Activated CD4-positive, alpha-beta T cell treated with anti-CD3 and anti-CD28 coated beads for 36 hours (primary cell): ENCODE measurements around the gene ZNF367. TPM values are rescaled to one million over a fixed set of nuclear protein-coding genes. Genes with fewer than 3 reads are reported as not detected.

Experiments used
- ATAC-seq: fragments of 200-7000 bp; cut with Tn5 transposase; one replicate; pipeline ENCODE4 v1.10.0; 2021; ENCODE audit warnings: mild to moderate bottlenecking, moderate library complexity
- CTCF ChIA-PET: fragments of 350-600 bp; sonication (Branson Sonifier 250); formaldehyde crosslinking; loops from one replicate; lab custom pipeline; 2021; ENCODE audit warnings: antibody characterized with exemption; lab: Charles Lee
- POLR2A ChIA-PET: fragments of 350-600 bp; sonication (Branson Sonifier 250); formaldehyde crosslinking; loops from one replicate; lab custom pipeline; 2021; ENCODE audit warnings: antibody characterized with exemption, inconsistent platforms; lab: Charles Lee
- DNase-seq: peaks from one replicate; pipeline ENCODE4 v3.0.0-alpha.2; 2020
- H3K27ac Mint-ChIP-seq: one replicate; pipeline ENCODE4 v1.8.0; 2021; ENCODE audit warnings: mixed read lengths
- H3K27me3 Mint-ChIP-seq: one replicate; pipeline ENCODE4 v1.8.0; 2021; ENCODE audit warnings: mixed read lengths
- H3K36me3 Mint-ChIP-seq: one replicate; pipeline ENCODE4 v1.8.0; 2021; ENCODE audit warnings: low read depth, mixed read lengths
- H3K4me1 Mint-ChIP-seq: one replicate; pipeline ENCODE4 v1.8.0; 2021; ENCODE audit warnings: mixed read lengths
- H3K4me3 Mint-ChIP-seq: one replicate; pipeline ENCODE4 v1.8.0; 2021; ENCODE audit warnings: mild to moderate bottlenecking, moderate library complexity, mixed read lengths
- H3K9me3 Mint-ChIP-seq: one replicate; pipeline ENCODE4 v1.8.0; 2021; ENCODE audit warnings: low read depth, mixed read lengths
- intact Hi-C, 2 experiments: fragments of 100-400 bp; cut with DNase I in 1 of 2; cut with micrococcal nuclease in 1 of 2; formaldehyde crosslinking; loops; one replicate each; pipeline versions ENCODE4 v1.14.2 to v1.15.1; 2022 to 2024; cut with DNase I, micrococcal nuclease
- total RNA-seq, 2 experiments: library from RNA; stranded (reverse); gene quantifications; one replicate each; pipeline ENCODE4 v1.2.3, GENCODE V29; 2021

ZNF367 gene
- total RNA-seq, 2 experiments from 2014 or later, result 22.0 to 24.2 TPM

- no peaks in the 10 kb centered on the region for H3K27me3 Mint-ChIP-seq
- CTCF ChIA-PET, result interaction anchor here (0.6 to 1.4 kb wide), 2 partner anchors 13 to 1491 kb away, joined by 4 read pairs; no protein-coding TSS in a partner anchor
- peaks cover 28% of the 10 kb centered on the region for H3K4me1 Mint-ChIP-seq
- ATAC-seq, result no peak
- H3K36me3 Mint-ChIP-seq, result peaks cover 40% of the 10 kb centered on the region
- H3K4me3 Mint-ChIP-seq, result no peak overlapping the region
- POLR2A ChIA-PET, result interaction anchor here (0.7 kb wide), 1 partner anchor 11 kb away, joined by 3 read pairs; no protein-coding TSS in a partner anchor
- DNase-seq, result no peak
- H3K27ac Mint-ChIP-seq, result peak overlapping the region; percentile 60
- intact Hi-C loops, result no loop called here
- H3K9me3 Mint-ChIP-seq, result peaks cover 4% of the 10 kb centered on the region
Observed at GRCh38 chr9:96399325-96399633, 18.9 kb downstream of the ZNF367 start.

GRCh38 chr9:96398582-96399324 lies 19.4 kb downstream of the ZNF367 start:
- H3K27ac Mint-ChIP-seq, result no peak overlapping the region
- peaks cover 4% of the 10 kb centered on the region for H3K9me3 Mint-ChIP-seq
- no peaks in the 10 kb centered on the region for H3K27me3 Mint-ChIP-seq
- peaks cover 42% of the 10 kb centered on the region for H3K36me3 Mint-ChIP-seq
- CTCF ChIA-PET, result interaction anchor here (0.6 to 1.4 kb wide), 2 partner anchors 14 to 293 kb away, joined by 4 read pairs; no protein-coding TSS in a partner anchor
- ATAC-seq, result peak; percentile 19
- peaks cover 28% of the 10 kb centered on the region for H3K4me1 Mint-ChIP-seq
- POLR2A ChIA-PET, result interaction anchor here (0.7 kb wide), 1 partner anchor 11 kb away, joined by 3 read pairs; no protein-coding TSS in a partner anchor
- DNase-seq, result no peak
- intact Hi-C loops, result no loop called here
- H3K4me3 Mint-ChIP-seq, result no peak overlapping the region

- ChIA-PET POLR2A (no interaction called here), CTCF (no interaction called here)
- peaks cover 4% of the 10 kb centered on the region for H3K9me3 Mint-ChIP-seq
- DNase-seq, result no peak
- ATAC-seq, result no peak
- H3K27me3 Mint-ChIP-seq, result no peaks in the 10 kb centered on the region
- peaks cover 26% of the 10 kb centered on the region for H3K4me1 Mint-ChIP-seq
- H3K36me3 Mint-ChIP-seq, result peaks cover 54% of the 10 kb centered on the region
- H3K4me3 Mint-ChIP-seq, result no peak overlapping the region
- H3K27ac Mint-ChIP-seq, result no peak overlapping the region
- intact Hi-C loops, result no loop called here
Observed at GRCh38 chr9:96395964-96396363, 22.2 kb downstream of the ZNF367 start.

- no peak for ATAC-seq
- no peak overlapping the region for H3K4me3 Mint-ChIP-seq
- intact Hi-C loops, result no loop called here
- peaks cover 17% of the 10 kb centered on the region for H3K4me1 Mint-ChIP-seq
- no peak for DNase-seq
- no peaks in the 10 kb centered on the region for H3K27me3 Mint-ChIP-seq
- ChIA-PET CTCF (interaction anchor here (0.6 to 1.3 kb wide), 4 partner anchors 10 to 69 kb away, joined by 3 to 5 read pairs (median 4); no protein-coding TSS in a partner anchor), POLR2A (no interaction called here)
- no peak overlapping the region for H3K27ac Mint-ChIP-seq
- peaks cover 53% of the 10 kb centered on the region for H3K36me3 Mint-ChIP-seq
- no peaks in the 10 kb centered on the region for H3K9me3 Mint-ChIP-seq
Observed at GRCh38 chr9:96394832-96395496, 23.2 kb downstream of the ZNF367 start.

- ATAC-seq, result no peak
- Mint-ChIP-seq H3K36me3 (peaks cover 50% of the 10 kb centered on the region), H3K9me3 (no peaks in the 10 kb centered on the region), H3K27ac (no peak overlapping the region), H3K27me3 (no peaks in the 10 kb centered on the region), H3K4me1 (no peaks in the 10 kb centered on the region), H3K4me3 (no peak overlapping the region)
- ChIA-PET POLR2A (no interaction called here), CTCF (no interaction called here)
- DNase-seq, result no peak
- intact Hi-C loops, result no loop called here
Observed at GRCh38 chr9:96392263-96392662, 25.9 kb downstream of the ZNF367 start.

GRCh38 chr9:96391021-96391765 lies 27.0 kb downstream of the ZNF367 start:
- intact Hi-C loops, result no loop called here
- Mint-ChIP-seq H3K36me3 (peaks cover 55% of the 10 kb centered on the region), H3K27ac (no peak overlapping the region), H3K9me3 (no peaks in the 10 kb centered on the region), H3K27me3 (no peaks in the 10 kb centered on the region), H3K4me1 (no peaks in the 10 kb centered on the region), H3K4me3 (no peak overlapping the region)
- POLR2A ChIA-PET, result no interaction called here
- CTCF ChIA-PET, result interaction anchor here (0.8 kb wide), 1 partner anchor 197 kb away, joined by 4 read pairs; no protein-coding TSS in a partner anchor
- DNase-seq (no peak), ATAC-seq (no peak)

GRCh38 chr9:96388144-96388543 lies 30.0 kb downstream of the ZNF367 start:
- ATAC-seq (no peak), DNase-seq (no peak)
- Mint-ChIP-seq H3K36me3 (peaks cover 51% of the 10 kb centered on the region), H3K27ac (no peak overlapping the region), H3K4me3 (no peak overlapping the region), H3K9me3 (no peaks in the 10 kb centered on the region), H3K27me3 (no peaks in the 10 kb centered on the region), H3K4me1 (peaks cover 7% of the 10 kb centered on the region)
- intact Hi-C loops, result no loop called here
- ChIA-PET POLR2A (no interaction called here), CTCF (no interaction called here)

- ChIA-PET POLR2A (no interaction called here), CTCF (interaction anchor here (0.6 to 1.0 kb wide), 2 partner anchors 12 to 141 kb away, joined by 3 read pairs; no protein-coding TSS in a partner anchor)
- Mint-ChIP-seq H3K27ac (no peak overlapping the region), H3K4me3 (no peak overlapping the region), H3K4me1 (peaks cover 20% of the 10 kb centered on the region), H3K27me3 (no peaks in the 10 kb centered on the region), H3K36me3 (peaks cover 36% of the 10 kb centered on the region), H3K9me3 (no peaks in the 10 kb centered on the region)
- intact Hi-C loops, result no loop called here
- DNase-seq (no peak), ATAC-seq (no peak)
Observed at GRCh38 chr9:96386157-96386556, 32.0 kb downstream of the ZNF367 start.

GRCh38 chr9:96383165-96383942 lies 34.8 kb downstream of the ZNF367 start, which contains the start of gene SLC35D2:
SLC35D2 (minus strand) TSS chr9:96383711; CDS start chr9:96383634, 77 bp downstream.
- ChIA-PET POLR2A (no interaction called here), CTCF (interaction anchor here (0.8 kb wide), 1 partner anchor 116 kb away, joined by 3 read pairs; no protein-coding TSS in a partner anchor)
- peaks cover 23% of the 10 kb centered on the region for H3K4me1 Mint-ChIP-seq
- intact Hi-C loops, result no loop called here
- ATAC-seq (peak; percentile 57), DNase-seq (peak; percentile 22)
- H3K27me3 Mint-ChIP-seq, result no peaks in the 10 kb centered on the region
- H3K4me3 Mint-ChIP-seq, result peak within 1 kb of the TSS; percentile 70
- H3K27ac Mint-ChIP-seq, result peak within 1 kb of the TSS; percentile 68
- peaks cover 20% of the 10 kb centered on the region for H3K36me3 Mint-ChIP-seq
- no peaks in the 10 kb centered on the region for H3K9me3 Mint-ChIP-seq

GRCh38 chr9:96382839-96383164 lies 35.4 kb downstream of the ZNF367 start:
- intact Hi-C loops, result no loop called here
- DNase-seq (no peak), ATAC-seq (no peak)
- Mint-ChIP-seq H3K4me3 (peak overlapping the region; percentile 64), H3K36me3 (peaks cover 18% of the 10 kb centered on the region), H3K27ac (no peak overlapping the region), H3K4me1 (peaks cover 23% of the 10 kb centered on the region), H3K9me3 (no peaks in the 10 kb centered on the region), H3K27me3 (no peaks in the 10 kb centered on the region)
- POLR2A ChIA-PET, result interaction anchor here (0.7 kb wide), 1 partner anchor 573 kb away, joined by 3 read pairs; no protein-coding TSS in a partner anchor
- CTCF ChIA-PET, result interaction anchor here (0.8 kb wide), 1 partner anchor 116 kb away, joined by 3 read pairs; no protein-coding TSS in a partner anchor
